Skeletal muscle satellite cell (primary cell): ENCODE data around the gene NCF2.

Experiments used
- H3K27me3 ChIP-seq: 2 replicates; pipeline ENCODE4 v1.7.0; 2013; ENCODE audit warnings: low read length; ENCODE audit not compliant: control insufficient read depth, insufficient read depth
- H3K36me3 ChIP-seq: 2 replicates; pipeline ENCODE4 v1.7.0; 2013; ENCODE audit warnings: mild to moderate bottlenecking, control low read depth, low read length; ENCODE audit not compliant: insufficient read depth
- H3K4me1 ChIP-seq: 2 replicates; pipeline ENCODE4 v1.7.0; 2013; ENCODE audit warnings: low read length; ENCODE audit not compliant: control insufficient read depth, insufficient read depth
- H3K4me2 ChIP-seq: 2 replicates; pipeline ENCODE4 v1.7.0; 2013; ENCODE audit warnings: mild to moderate bottlenecking, low read length
- H3K4me3 ChIP-seq: 2 replicates; pipeline ENCODE4 v1.7.0; 2013; ENCODE audit warnings: low read length
- H3K9ac ChIP-seq: 2 replicates; pipeline ENCODE4 v1.7.0; 2013; ENCODE audit warnings: mild to moderate bottlenecking, low read depth, low read length, moderate library complexity
- H3K9me3 ChIP-seq: replicated peaks from 2 replicates; pipeline ENCODE4 v1.7.0; 2013; ENCODE audit warnings: mild to moderate bottlenecking, control low read depth, low read length

NCF2 gene

GRCh38 chr1:183515002-183515689 is 75.1 kb downstream of the NCF2 start:
- Histone ChIP-seq H3K27me3 (no peaks in the 10 kb centered on the region), H3K4me1 (peaks cover 23% of the 10 kb centered on the region), H3K9ac (peak overlapping the region; percentile 6), H3K9me3 (no peaks in the 10 kb centered on the region), H3K4me2 (peak overlapping the region; percentile 67), H3K4me3 (peak overlapping the region; percentile 36), H3K36me3 (peaks cover 24% of the 10 kb centered on the region)

- H3K36me3 ChIP-seq, result peaks cover 20% of the 10 kb centered on the region
- no peaks in the 10 kb centered on the region for H3K9me3 ChIP-seq
- peak overlapping the region; percentile 67 for H3K4me2 ChIP-seq
- H3K9ac ChIP-seq, result no peak overlapping the region
- H3K4me3 ChIP-seq, result no peak overlapping the region
- no peaks in the 10 kb centered on the region for H3K27me3 ChIP-seq
- H3K4me1 ChIP-seq, result peaks cover 23% of the 10 kb centered on the region
These were observed 76.0 kb downstream of the NCF2 start for GRCh38 chr1:183514235-183514634.

- Histone ChIP-seq H3K9me3 (no peaks in the 10 kb centered on the region), H3K4me1 (peaks cover 23% of the 10 kb centered on the region)
These were observed 77.8 kb downstream of the NCF2 start for GRCh38 chr1:183512450-183512849.

GRCh38 chr1:183508694-183509093 is 81.6 kb downstream of the NCF2 start:
- Histone ChIP-seq H3K36me3 (no peaks in the 10 kb centered on the region), H3K9ac (no peak overlapping the region), H3K4me3 (no peak overlapping the region), H3K4me2 (no peak overlapping the region), H3K4me1 (peaks cover 8% of the 10 kb centered on the region), H3K27me3 (no peaks in the 10 kb centered on the region), H3K9me3 (no peaks in the 10 kb centered on the region)

More at GRCh38 chr1:183512450-183512849, 77.8 kb downstream of the NCF2 start:
- no peak overlapping the region for H3K4me2 ChIP-seq
- no peak overlapping the region for H3K4me3 ChIP-seq
- H3K36me3 ChIP-seq, result peaks cover 9% of the 10 kb centered on the region
- no peaks in the 10 kb centered on the region for H3K27me3 ChIP-seq
- H3K9ac ChIP-seq, result no peak overlapping the region

- no peaks in the 10 kb centered on the region for H3K27me3 ChIP-seq
- no peaks in the 10 kb centered on the region for H3K9me3 ChIP-seq
- peaks cover 7% of the 10 kb centered on the region for H3K4me1 ChIP-seq
- peak overlapping the region; percentile 20 for H3K4me2 ChIP-seq
- H3K9ac ChIP-seq, result no peak overlapping the region
- no peaks in the 10 kb centered on the region for H3K36me3 ChIP-seq
- no peak overlapping the region for H3K4me3 ChIP-seq
These were observed 83.7 kb downstream of the NCF2 start for GRCh38 chr1:183506561-183506960.
